ENCODE measurements around the gene PEX14. TPM values are rescaled to one million over a fixed set of nuclear protein-coding genes. Genes with fewer than 3 reads are reported as not detected.

The PEX14 gene
- total RNA-seq, 1 donor from 2014 or later, result 19.2 TPM

DNA sequence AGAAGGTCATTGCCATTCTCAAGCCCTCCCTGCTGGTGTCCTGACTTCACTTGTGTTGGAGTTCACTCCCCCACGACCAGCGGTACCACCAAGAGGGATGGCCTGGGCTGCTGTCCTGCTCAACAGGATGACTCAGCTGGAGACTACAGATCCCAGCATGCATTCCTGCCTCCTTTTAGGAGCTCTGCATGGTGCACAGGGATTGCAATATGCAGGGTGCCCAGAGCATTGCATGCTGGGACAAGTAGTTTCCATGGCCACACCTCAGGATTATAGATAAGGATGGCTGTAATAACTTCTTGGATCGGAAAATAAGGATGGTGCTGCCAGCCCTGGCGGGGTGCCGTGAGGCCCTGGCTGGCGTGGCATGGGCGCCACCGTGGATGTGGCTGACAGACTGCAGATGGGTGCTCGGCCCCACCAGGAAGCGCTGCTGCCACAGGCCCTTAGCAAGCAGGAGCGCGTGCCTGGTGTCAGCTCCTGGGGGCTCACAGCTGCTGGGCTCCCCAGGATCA is 171.7 kb downstream of the PEX14 start:
- DNase-seq (ENCODE audit: low read depth), result no peak
- TF ChIP-seq, protein P1, sequence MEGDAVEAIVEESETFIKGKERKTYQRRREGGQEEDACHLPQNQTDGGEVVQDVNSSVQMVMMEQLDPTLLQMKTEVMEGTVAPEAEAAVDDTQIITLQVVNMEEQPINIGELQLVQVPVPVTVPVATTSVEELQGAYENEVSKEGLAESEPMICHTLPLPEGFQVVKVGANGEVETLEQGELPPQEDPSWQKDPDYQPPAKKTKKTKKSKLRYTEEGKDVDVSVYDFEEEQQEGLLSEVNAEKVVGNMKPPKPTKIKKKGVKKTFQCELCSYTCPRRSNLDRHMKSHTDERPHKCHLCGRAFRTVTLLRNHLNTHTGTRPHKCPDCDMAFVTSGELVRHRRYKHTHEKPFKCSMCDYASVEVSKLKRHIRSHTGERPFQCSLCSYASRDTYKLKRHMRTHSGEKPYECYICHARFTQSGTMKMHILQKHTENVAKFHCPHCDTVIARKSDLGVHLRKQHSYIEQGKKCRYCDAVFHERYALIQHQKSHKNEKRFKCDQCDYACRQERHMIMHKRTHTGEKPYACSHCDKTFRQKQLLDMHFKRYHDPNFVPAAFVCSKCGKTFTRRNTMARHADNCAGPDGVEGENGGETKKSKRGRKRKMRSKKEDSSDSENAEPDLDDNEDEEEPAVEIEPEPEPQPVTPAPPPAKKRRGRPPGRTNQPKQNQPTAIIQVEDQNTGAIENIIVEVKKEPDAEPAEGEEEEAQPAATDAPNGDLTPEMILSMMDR (conservative IDR thresholded peaks at IDR 0.05; ENCODE audit: low read depth, low read length), result no peak
- H3K4me3 ChIP-seq (ENCODE audit: low read depth, low read length), result no peak overlapping the region

DNA sequence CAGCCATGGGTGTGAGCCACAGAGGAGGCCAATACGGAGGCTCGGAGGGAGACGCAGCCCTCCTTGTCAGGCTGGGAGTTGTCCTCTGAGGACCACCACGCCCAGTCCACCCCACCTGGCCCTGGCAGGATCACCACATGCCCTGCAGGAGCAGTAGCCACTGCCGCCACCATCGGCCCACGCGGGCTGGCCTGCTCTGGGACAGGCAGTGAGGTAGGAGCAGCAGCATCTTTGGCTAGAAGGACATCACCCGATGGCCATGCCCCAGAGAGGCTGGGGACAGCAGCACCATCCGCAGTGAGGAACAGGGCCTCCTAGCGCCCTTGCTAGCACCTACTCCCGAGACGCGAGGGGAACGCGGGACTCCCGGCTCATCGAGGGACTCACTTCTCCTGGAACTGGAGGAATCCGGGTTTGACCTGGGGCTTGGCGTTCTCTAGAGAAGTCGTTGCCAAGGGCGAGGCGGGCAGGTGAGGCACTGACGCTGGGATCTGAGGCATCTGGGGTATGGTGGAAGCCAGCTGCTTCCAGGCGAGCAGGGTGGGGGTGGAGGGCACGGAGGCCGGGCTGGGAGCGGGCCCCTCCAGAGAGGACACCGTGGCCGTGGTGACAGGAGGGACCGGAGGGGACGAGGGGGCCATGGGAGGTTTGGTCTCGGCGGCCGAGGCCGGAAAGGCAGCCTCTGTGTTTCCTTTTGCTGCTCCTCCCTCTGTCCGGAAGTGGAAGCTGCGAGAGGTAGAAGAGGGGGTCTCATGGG is 172.8 kb downstream of the PEX14 start:
- no peak for DNase-seq (ENCODE audit: low read depth)
- TF ChIP-seq, protein P1 (conservative IDR thresholded peaks at IDR 0.05; ENCODE audit: low read depth, low read length), result no peak
- no peak overlapping the region for H3K4me3 ChIP-seq (ENCODE audit: low read depth, low read length)

- no peak overlapping the region for H3K4me3 ChIP-seq (ENCODE audit: low read depth, low read length)
- DNase-seq (ENCODE audit: low read depth), result no peak
- TF ChIP-seq, protein P1 (conservative IDR thresholded peaks at IDR 0.05; ENCODE audit: low read depth, low read length), result no peak
Observed at GRCh38 chr1:10648689-10649516, 174.2 kb downstream of the PEX14 start.

- TF ChIP-seq, protein P1 (conservative IDR thresholded peaks at IDR 0.05; ENCODE audit: low read depth, low read length), result no peak
- DNase-seq (ENCODE audit: low read depth), result no peak
- H3K4me3 ChIP-seq (ENCODE audit: low read depth, low read length), result no peak overlapping the region
Observed at GRCh38 chr1:10649517-10650201, 174.9 kb downstream of the PEX14 start.

DNA sequence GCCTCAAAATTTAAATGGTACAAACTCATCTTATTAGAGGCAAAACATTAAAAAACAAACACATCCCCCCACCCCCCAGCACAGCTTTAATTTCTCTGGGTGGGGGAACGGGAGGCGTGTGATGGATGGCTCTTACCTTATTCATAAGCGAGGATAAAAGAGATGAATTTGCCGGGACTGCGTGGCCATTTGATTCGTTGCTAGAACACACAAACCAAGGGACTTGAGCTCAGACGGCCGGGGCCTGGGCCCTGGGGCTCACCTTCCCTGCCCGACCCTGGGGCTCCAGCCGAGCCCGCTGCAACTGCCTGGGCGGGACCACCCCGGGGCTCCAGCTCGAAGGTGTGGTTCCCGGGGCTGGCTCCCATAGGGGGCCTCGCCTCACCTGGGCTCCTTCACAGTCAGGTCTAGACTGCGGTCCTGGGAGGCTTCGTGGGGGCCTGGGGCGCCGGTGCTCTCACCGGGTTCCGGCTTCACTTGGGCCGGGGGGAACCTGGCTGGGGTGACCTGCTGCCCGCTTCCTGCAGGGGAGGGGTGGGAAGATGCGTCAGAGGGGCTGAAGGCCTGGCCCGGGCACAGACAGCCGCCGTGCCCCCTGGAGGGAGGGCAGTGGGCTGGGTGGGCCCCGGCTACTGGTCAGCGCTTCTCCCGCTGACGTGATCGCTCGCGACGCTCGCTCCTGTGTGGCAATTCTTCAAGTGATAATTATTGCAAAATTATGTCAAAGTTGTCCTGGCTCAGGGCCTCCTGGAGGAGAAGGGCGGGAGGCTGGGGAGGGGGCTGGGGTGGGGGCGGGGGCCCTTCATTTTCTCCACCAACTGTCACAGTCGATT is 176.0 kb downstream of the PEX14 start:
- H3K4me3 ChIP-seq (ENCODE audit: low read depth, low read length), result no peak overlapping the region
- TF ChIP-seq, protein P1 (conservative IDR thresholded peaks at IDR 0.05; ENCODE audit: low read depth, low read length), result no peak

DNA sequence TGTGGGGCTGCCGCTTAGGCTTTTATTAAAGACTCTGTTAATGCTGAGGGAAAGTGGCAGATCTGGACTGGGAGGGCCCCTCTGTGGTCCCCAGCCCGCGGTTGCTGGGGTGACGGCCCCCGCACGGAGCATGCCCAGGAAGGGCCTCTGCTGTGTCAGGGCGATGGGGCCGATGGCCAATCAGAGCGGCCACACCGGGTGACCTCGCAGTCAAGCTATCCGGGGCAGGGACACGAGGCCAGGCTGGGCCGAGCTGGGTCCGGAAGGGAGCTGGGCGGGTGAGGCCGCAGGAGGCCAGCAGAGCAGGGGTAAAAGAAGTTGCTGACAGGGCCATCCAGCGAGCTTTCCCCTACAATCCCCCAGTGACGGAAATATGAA is 176.6 kb downstream of the PEX14 start:
- no peak for DNase-seq (ENCODE audit: low read depth)
- H3K4me3 ChIP-seq (ENCODE audit: low read depth, low read length), result no peak overlapping the region
- TF ChIP-seq, protein P1 (conservative IDR thresholded peaks at IDR 0.05; ENCODE audit: low read depth, low read length), result no peak

More for the DNA sequence above, 176.0 kb downstream of the PEX14 start:
- no peak for DNase-seq (ENCODE audit: low read depth)

Measured in epithelial cell of proximal tubule (primary cell).